WI38 (cell line): ENCODE measurements around the gene CDH23.

Experiments used
- H3K4me3 ChIP-seq: 2 replicates; pipeline ENCODE4 v1.5.1; 2011; ENCODE audit warnings: low read depth, mild to moderate bottlenecking, control low read depth, low read length
- TF ChIP-seq, protein P1 (sequence below): IDR thresholded peaks from 2 replicates; pipeline ENCODE4 v1.5.1; 2012; ENCODE audit warnings: low read depth, mild to moderate bottlenecking, control low read depth, low read length

The CDH23 gene

DNA sequence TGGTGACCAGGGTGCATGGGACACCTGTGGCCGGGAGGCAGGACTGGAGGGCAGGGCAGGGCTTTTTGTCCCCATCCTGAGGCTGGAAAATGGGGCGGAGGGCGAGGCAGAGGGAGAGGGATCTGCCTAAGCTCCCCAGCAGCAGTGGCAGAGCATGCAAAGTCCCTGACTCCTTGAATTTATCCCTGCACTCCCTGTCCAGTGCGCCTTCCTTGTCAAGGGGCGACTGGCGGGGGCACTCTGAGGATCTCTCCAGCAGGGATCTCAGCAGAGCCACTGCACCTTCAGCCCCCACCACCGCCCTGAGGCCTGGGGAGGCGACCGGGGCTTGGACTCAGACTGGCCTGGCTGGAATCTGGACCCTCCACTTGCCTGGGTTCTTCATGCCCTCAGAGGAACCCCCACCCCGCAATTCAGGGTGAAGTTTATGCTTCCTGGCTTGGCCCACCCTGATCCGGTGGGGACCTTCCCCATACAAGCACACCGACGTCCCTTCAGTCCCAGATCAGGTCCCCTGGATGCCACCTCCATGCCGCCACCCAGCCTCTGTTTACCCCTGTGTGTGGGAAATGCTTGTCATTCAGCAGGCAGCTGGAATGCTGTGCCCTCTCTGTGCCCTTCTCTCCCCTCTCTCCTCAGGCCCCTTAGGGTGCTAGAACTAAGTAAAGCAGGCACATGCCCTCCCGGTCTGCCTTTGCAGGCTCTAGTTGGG lies 46.3 kb downstream of the CDH23 start:
- TF ChIP-seq, protein P1, sequence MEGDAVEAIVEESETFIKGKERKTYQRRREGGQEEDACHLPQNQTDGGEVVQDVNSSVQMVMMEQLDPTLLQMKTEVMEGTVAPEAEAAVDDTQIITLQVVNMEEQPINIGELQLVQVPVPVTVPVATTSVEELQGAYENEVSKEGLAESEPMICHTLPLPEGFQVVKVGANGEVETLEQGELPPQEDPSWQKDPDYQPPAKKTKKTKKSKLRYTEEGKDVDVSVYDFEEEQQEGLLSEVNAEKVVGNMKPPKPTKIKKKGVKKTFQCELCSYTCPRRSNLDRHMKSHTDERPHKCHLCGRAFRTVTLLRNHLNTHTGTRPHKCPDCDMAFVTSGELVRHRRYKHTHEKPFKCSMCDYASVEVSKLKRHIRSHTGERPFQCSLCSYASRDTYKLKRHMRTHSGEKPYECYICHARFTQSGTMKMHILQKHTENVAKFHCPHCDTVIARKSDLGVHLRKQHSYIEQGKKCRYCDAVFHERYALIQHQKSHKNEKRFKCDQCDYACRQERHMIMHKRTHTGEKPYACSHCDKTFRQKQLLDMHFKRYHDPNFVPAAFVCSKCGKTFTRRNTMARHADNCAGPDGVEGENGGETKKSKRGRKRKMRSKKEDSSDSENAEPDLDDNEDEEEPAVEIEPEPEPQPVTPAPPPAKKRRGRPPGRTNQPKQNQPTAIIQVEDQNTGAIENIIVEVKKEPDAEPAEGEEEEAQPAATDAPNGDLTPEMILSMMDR: no peak
- H3K4me3 ChIP-seq: no peak overlapping the region

DNA sequence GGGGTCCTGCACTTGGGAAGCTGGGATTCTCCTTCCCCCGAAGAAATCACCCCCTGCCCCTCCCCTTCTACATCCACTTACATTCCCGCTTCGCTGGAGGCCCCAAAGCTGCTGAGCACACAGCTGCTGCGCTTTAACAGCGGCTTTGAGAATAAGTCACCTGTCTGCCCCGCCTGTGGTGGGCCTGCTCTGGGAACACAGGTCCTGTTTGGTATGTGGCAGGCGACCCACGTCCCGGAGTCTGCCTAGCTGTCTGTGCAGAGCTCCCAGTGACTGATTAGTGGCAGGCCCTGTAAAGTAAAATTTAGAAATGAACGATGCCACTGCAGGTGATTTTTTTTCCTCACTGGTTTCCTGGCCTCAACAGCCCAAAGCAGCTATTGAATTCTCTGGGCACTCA lies 47.0 kb downstream of the CDH23 start:
- TF ChIP-seq, protein P1: no peak

DNA sequence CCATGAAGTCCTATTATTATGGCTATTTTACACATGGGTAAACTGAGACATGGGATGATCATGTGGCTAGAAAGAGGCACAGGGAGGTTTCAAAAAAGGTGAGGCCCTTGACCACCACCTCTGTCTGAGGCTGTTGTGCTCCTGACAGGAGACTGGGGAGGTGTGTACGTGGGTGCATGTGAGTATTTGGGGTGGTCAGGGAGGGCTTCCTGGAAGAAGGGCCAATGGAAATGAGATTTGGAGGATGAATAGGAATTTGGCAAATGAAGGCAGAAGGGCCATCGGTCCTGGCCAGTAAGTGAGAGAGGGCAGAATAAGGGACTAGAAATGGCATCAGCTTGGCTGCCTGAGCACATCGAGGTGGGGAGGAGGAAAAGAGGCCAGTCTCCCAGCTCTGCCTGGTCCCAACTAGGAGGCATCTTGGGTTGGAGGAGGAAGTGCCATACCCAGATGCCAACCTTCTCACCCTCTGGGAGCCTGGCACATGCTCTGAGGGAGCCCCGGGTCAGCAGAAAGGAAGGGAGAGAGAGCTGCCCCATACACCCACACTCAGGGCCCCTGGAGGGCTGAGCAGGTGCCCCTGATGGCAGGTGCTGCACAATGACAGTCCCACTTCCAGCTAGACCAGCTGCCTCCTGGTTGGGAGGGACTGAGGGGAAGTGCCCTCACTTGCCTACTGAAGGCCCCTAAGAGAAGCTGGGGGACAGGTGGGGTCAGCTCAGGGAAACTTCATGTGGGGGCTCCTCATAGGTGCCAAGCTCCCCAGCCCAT lies 47.7 kb downstream of the CDH23 start:
- H3K4me3 ChIP-seq: no peak overlapping the region
- TF ChIP-seq, protein P1: no peak

More for the DNA sequence above, 47.0 kb downstream of the CDH23 start:
- no peak overlapping the region for H3K4me3 ChIP-seq

DNA sequence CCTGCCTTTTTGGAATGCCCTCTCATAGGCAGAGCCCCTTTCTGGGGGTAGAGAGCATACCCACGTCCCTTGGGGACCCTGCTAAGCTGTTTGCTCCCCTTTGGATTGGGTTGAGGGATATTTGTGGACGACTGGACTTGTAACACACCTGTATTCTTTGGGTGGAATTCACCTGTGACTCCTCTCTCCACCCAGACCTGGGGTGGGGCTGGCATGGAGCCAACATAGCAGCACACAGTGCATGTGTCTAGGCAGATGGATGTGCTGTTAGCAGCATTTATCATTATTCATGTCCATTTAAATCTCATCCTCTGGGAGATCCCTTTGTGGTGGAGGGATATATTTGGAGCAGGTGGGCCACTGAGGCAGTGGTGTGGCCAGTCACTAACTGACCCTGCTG lies 51.0 kb downstream of the CDH23 start:
- TF ChIP-seq, protein P1: no peak

DNA sequence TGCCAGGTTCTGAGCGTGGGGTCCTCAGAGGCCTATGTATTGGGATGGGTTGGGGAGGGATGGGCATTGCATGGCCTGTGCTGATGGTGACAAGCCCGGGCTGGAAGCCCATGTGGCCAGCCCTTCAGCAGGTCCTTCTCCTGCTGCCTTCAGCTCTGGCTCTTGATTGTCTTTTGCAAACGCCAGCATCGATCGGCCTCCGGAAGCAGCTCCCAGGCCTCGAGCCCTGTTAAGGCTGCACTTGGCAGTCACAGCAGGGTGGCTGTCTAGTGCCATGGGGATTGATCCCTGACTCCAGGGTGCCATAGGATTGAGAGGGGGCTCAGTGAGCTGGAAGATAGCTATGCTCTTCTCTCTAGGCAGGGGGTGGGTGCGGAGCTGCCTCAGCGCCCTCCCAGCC lies 51.4 kb downstream of the CDH23 start:
- TF ChIP-seq, protein P1: no peak
- H3K4me3 ChIP-seq: no peak overlapping the region

More for the DNA sequence above, 51.0 kb downstream of the CDH23 start:
- no peak overlapping the region for H3K4me3 ChIP-seq

DNA sequence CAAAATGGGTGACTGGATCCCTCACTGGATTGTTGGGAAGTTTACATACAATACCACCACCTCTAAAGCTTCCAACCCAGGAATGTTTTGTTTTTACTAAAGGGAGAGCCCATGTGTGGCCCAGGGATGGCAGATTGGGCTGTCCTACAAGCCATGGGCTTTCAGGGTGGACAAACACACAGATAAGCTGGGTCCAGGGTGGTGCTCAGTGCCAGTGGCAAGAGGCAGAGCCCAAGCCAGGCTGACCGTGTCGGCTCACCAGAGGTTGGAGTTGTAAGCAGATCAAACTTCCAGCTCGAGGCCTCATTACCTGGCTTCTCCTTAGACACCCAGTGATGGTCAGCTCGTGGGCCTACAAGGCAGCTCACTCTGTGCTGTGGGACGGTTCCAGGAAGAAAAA lies 52.3 kb downstream of the CDH23 start:
- TF ChIP-seq, protein P1: no peak
- H3K4me3 ChIP-seq: no peak overlapping the region

DNA sequence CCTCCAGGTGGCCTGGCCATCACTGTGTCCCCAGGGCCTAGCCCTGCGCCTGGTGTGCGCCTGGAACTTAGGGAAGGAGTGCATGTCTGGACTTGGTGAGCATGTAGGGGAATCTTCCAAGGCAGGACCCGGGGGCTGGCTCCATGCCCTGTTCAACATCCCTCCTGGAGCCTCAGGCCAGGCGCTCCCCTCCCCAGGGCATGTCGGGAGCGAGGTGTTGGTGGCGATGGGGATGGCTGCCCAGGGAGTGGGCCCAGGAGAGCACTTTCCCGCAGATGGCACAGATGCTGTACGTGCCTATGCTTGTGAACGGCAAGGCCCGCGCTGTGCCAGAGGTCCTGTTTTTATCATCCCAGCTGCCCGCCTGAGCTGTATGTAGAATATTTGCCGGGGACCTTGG lies 55.0 kb downstream of the CDH23 start:
- no peak overlapping the region for H3K4me3 ChIP-seq
- TF ChIP-seq, protein P1: no peak
